Measurements from ENCODE around the gene TRIB2.

DNA sequence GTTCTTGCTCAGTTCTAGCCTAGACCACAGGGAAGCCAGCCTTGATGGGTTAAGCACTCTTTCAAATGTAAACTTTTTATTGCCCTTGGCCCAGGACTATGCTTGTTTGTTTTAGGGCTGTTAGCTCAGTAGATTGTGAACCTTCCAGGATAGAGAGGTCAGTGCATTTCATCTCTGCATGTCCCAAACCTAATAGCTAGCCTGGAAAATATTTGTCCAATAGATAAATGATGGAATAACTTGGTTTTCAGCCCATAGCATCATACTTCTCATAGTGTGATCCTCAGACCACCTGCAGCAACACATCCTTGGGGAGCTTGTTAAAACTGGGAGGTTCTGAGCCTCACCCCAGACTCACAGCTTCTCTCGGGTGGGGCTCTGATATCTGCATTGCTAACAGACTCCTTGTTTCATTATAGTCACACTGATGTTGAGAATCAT lies 59.8 kb downstream of the TRIB2 start:
- no peak for TF ChIP-seq POLR2A (IDR thresholded peaks at IDR 0.05)
- TF ChIP-seq, protein P1, sequence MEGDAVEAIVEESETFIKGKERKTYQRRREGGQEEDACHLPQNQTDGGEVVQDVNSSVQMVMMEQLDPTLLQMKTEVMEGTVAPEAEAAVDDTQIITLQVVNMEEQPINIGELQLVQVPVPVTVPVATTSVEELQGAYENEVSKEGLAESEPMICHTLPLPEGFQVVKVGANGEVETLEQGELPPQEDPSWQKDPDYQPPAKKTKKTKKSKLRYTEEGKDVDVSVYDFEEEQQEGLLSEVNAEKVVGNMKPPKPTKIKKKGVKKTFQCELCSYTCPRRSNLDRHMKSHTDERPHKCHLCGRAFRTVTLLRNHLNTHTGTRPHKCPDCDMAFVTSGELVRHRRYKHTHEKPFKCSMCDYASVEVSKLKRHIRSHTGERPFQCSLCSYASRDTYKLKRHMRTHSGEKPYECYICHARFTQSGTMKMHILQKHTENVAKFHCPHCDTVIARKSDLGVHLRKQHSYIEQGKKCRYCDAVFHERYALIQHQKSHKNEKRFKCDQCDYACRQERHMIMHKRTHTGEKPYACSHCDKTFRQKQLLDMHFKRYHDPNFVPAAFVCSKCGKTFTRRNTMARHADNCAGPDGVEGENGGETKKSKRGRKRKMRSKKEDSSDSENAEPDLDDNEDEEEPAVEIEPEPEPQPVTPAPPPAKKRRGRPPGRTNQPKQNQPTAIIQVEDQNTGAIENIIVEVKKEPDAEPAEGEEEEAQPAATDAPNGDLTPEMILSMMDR (IDR thresholded peaks at IDR 0.05), result no peak
- no peak for TF ChIP-seq POLR2AphosphoS5 (IDR thresholded peaks at IDR 0.05)
